ENCODE results near the gene ZNF316. TPM values are rescaled to one million over a fixed set of nuclear protein-coding genes. Genes with fewer than 3 reads are reported as not detected.

The ZNF316 gene
- total RNA-seq, 1 experiment from 2014 or later: 15.1 TPM

DNA sequence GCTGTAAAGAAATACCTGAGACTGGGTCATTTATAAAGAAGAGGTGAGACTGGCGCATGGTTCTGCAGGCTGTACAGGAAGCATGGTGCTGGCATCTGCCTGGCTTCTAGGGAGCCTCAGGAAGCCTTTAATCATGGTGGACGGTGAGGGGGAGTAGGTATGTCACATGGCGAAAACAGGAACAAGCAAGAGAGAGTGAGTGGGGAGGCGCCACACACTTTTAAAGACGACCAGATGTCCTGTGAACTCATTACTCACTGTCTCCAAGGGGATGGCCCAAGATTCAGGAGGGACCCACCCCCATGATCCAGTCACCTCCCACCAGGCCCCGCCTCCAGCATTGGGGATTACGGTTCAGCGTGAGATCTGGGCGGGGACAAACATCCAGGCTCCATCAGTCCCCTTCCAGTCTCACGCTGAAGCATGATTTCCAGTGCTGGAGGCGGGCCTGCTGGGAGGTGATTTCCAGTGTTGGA, 3.2 kb downstream of the ZNF316 start (continued):
- TF ChIP-seq, protein P1, sequence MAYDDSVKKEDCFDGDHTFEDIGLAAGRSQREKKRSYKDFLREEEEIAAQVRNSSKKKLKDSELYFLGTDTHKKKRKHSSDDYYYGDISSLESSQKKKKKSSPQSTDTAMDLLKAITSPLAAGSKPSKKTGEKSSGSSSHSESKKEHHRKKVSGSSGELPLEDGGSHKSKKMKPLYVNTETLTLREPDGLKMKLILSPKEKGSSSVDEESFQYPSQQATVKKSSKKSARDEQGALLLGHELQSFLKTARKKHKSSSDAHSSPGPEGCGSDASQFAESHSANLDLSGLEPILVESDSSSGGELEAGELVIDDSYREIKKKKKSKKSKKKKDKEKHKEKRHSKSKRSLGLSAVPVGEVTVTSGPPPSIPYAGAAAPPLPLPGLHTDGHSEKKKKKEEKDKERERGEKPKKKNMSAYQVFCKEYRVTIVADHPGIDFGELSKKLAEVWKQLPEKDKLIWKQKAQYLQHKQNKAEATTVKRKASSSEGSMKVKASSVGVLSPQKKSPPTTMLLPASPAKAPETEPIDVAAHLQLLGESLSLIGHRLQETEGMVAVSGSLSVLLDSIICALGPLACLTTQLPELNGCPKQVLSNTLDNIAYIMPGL (CRISPR knock-in tag; IDR thresholded peaks at IDR 0.05): no peak
- TF ChIP-seq ZNF232 (CRISPR knock-in tag; IDR thresholded peaks at IDR 0.05): no peak

DNA sequence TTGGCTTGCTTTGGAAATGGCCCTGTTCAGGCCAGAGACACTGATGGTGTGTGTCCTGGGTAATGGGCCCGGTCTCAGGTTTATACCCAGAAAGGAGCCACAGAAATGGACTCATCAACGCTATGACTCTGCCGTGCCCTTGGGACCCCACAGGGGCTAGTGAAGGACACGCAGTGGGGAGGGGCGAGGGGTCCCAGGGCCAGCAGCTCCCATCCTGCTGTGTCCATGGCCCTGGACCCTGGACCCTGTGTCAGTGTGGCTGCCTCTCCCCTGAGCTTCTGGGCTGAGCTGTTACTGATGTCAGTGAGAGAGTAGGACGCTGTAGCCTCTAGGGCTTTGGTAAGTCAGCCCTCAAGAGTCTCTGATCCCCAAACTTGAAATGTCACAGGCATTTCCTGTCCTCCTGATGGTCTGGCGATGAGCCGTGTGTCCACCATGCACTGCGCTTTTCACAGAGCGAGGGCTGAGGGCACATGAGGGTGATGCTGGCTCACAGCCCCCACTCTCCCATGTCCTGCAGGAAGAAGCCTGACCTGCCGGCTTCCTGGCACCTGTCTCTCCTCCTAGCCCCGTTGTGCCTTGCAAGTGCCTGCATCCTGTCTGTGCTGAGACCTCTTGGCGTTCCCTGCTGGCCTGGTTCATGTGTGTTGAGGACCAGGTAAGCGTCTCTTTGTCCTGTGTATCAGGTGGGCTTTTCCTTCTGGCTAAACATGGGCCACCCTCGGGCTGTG, 4.4 kb downstream of the ZNF316 start:
- H3K9me3 Mint-ChIP-seq: no peaks in the 10 kb centered on the region
- ChIA-PET CTCF (no interaction called here), POLR2A (no interaction called here)
- H3K27me3 Mint-ChIP-seq (ENCODE audit: low read depth): peaks cover under 1% of the 10 kb centered on the region; the same call in 1 of the 2 replicates
- H3K36me3 Mint-ChIP-seq: no peaks in the 10 kb centered on the region
- DNase-seq (ENCODE audit: low spot score) (no peak), ATAC-seq (no peak)
- no peak overlapping the region for H3K27ac Mint-ChIP-seq
- no peak overlapping the region for H3K4me3 Mint-ChIP-seq
- peaks cover 17% of the 10 kb centered on the region for H3K4me1 Mint-ChIP-seq
- TF ChIP-seq ZNF263 (CRISPR knock-in tag; IDR thresholded peaks at IDR 0.05; ENCODE audit: low read depth): no peak
- TF ChIP-seq, protein P2, sequence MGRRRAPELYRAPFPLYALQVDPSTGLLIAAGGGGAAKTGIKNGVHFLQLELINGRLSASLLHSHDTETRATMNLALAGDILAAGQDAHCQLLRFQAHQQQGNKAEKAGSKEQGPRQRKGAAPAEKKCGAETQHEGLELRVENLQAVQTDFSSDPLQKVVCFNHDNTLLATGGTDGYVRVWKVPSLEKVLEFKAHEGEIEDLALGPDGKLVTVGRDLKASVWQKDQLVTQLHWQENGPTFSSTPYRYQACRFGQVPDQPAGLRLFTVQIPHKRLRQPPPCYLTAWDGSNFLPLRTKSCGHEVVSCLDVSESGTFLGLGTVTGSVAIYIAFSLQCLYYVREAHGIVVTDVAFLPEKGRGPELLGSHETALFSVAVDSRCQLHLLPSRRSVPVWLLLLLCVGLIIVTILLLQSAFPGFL (CRISPR knock-in tag; IDR thresholded peaks at IDR 0.05; ENCODE audit: borderline replicate concordance): no peak
- TF ChIP-seq ZNF416 (CRISPR knock-in tag; IDR thresholded peaks at IDR 0.05): no peak
- TF ChIP-seq, protein P3, sequence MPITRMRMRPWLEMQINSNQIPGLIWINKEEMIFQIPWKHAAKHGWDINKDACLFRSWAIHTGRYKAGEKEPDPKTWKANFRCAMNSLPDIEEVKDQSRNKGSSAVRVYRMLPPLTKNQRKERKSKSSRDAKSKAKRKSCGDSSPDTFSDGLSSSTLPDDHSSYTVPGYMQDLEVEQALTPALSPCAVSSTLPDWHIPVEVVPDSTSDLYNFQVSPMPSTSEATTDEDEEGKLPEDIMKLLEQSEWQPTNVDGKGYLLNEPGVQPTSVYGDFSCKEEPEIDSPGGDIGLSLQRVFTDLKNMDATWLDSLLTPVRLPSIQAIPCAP (CRISPR knock-in tag; IDR thresholded peaks at IDR 0.05): no peak
- TF ChIP-seq CREM (CRISPR knock-in tag; IDR thresholded peaks at IDR 0.05): no peak

DNA sequence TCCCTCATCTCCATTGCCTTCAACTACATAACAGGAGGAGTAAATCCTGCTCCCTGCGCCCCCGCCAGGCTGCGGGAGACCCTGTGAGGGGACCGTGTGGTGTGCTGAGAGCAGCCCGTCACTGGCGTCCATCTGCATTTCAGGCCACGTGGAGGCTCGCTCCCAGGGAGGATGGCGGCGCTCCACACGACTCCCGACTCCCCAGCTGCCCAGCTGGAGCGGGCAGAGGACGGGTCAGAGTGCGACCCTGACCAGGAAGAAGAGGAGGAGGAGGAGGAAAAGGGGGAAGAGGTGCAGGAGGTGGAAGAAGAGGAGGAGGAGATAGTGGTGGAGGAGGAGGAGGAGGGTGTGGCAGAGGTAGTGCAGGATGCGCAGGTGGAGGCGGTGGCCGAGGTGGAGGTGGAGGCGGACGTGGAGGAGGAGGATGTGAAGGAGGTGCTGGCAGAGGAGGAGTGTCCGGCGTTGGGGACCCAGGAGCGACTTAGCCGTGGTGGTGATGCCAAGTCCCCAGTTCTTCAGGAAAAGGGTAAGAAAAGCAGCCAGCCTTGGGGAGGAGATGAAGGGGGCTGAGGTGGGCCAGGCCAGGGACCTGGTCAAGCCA, 5.2 kb downstream of the ZNF316 start:
- H3K27me3 Mint-ChIP-seq (ENCODE audit: low read depth): no peaks in the 10 kb centered on the region
- peaks cover 17% of the 10 kb centered on the region for H3K4me1 Mint-ChIP-seq
- POLR2A ChIA-PET: no interaction called here
- no peaks in the 10 kb centered on the region for H3K36me3 Mint-ChIP-seq
- DNase-seq (ENCODE audit: low spot score) (no peak), ATAC-seq (no peak)
- no peaks in the 10 kb centered on the region for H3K9me3 Mint-ChIP-seq
- H3K4me3 Mint-ChIP-seq: no peak overlapping the region
- CTCF ChIA-PET: no interaction called here
- no peak overlapping the region for H3K27ac Mint-ChIP-seq
- no peak for TF ChIP-seq GRHL2 (CRISPR knock-in tag; IDR thresholded peaks at IDR 0.05; ENCODE audit: insufficient replicate concordance, severe bottlenecking)
- no peak for TF ChIP-seq TEAD1 (CRISPR knock-in tag; IDR thresholded peaks at IDR 0.05)
- TF ChIP-seq ZNF232 (CRISPR knock-in tag; IDR thresholded peaks at IDR 0.05): no peak
- TF ChIP-seq, protein P4, sequence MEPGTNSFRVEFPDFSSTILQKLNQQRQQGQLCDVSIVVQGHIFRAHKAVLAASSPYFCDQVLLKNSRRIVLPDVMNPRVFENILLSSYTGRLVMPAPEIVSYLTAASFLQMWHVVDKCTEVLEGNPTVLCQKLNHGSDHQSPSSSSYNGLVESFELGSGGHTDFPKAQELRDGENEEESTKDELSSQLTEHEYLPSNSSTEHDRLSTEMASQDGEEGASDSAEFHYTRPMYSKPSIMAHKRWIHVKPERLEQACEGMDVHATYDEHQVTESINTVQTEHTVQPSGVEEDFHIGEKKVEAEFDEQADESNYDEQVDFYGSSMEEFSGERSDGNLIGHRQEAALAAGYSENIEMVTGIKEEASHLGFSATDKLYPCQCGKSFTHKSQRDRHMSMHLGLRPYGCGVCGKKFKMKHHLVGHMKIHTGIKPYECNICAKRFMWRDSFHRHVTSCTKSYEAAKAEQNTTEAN (CRISPR knock-in tag; IDR thresholded peaks at IDR 0.05): no peak
- TF ChIP-seq TEAD4 (CRISPR knock-in tag; IDR thresholded peaks at IDR 0.05): no peak
- no peak for TF ChIP-seq ZNF138 (CRISPR knock-in tag; conservative IDR thresholded peaks at IDR 0.05)
- no peak for TF ChIP-seq SOX15 (CRISPR knock-in tag; IDR thresholded peaks at IDR 0.05)
- no peak for TF ChIP-seq CBFB (CRISPR knock-in tag; IDR thresholded peaks at IDR 0.05; ENCODE audit: low read depth)
- no peak for TF ChIP-seq ATF1 (CRISPR knock-in tag; IDR thresholded peaks at IDR 0.05)
- TF ChIP-seq SP1 (CRISPR knock-in tag; conservative IDR thresholded peaks at IDR 0.05): no peak
- no peak for TF ChIP-seq CREM (CRISPR knock-in tag; IDR thresholded peaks at IDR 0.05)
- TF ChIP-seq, protein P5, sequence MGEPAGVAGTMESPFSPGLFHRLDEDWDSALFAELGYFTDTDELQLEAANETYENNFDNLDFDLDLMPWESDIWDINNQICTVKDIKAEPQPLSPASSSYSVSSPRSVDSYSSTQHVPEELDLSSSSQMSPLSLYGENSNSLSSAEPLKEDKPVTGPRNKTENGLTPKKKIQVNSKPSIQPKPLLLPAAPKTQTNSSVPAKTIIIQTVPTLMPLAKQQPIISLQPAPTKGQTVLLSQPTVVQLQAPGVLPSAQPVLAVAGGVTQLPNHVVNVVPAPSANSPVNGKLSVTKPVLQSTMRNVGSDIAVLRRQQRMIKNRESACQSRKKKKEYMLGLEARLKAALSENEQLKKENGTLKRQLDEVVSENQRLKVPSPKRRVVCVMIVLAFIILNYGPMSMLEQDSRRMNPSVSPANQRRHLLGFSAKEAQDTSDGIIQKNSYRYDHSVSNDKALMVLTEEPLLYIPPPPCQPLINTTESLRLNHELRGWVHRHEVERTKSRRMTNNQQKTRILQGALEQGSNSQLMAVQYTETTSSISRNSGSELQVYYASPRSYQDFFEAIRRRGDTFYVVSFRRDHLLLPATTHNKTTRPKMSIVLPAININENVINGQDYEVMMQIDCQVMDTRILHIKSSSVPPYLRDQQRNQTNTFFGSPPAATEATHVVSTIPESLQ (CRISPR knock-in tag; IDR thresholded peaks at IDR 0.05): no peak
- TF ChIP-seq, protein P6, sequence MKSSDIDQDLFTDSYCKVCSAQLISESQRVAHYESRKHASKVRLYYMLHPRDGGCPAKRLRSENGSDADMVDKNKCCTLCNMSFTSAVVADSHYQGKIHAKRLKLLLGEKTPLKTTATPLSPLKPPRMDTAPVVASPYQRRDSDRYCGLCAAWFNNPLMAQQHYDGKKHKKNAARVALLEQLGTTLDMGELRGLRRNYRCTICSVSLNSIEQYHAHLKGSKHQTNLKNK (CRISPR knock-in tag; IDR thresholded peaks at IDR 0.05): no peak
- TF ChIP-seq TCF7 (CRISPR knock-in tag; IDR thresholded peaks at IDR 0.05; ENCODE audit: low read depth): no peak
- TF ChIP-seq ZNF317 (CRISPR knock-in tag; IDR thresholded peaks at IDR 0.05; ENCODE audit: borderline replicate concordance, low read depth): no peak
- TF ChIP-seq SMAD3 (CRISPR knock-in tag; IDR thresholded peaks at IDR 0.05; ENCODE audit: borderline replicate concordance): no peak

Measured in WTC11 (cell line).